Adipocyte (in vitro differentiated cells): ENCODE results near the gene TMED6.

ENCODE experiments used
- DNase-seq: peaks from one replicate; pipeline ENCODE4 v3.0.0-alpha.2; 2015; ENCODE audit warnings: low read depth
- H3K27me3 ChIP-seq: replicated peaks from 2 replicates; pipeline ENCODE4 v1.7.0; 2013; ENCODE audit warnings: mild to moderate bottlenecking, low read length, moderate library complexity; ENCODE audit not compliant: control insufficient read depth, insufficient read depth
- H3K36me3 ChIP-seq: 2 replicates; pipeline ENCODE4 v1.7.0; 2013; ENCODE audit warnings: low read length, mild to moderate bottlenecking, moderate library complexity; ENCODE audit not compliant: control insufficient read depth, insufficient read depth, severe bottlenecking
- H3K4me1 ChIP-seq: 2 replicates; pipeline ENCODE4 v1.7.0; 2013; ENCODE audit warnings: mild to moderate bottlenecking, low read length, moderate library complexity; ENCODE audit not compliant: control insufficient read depth, insufficient read depth
- H3K4me3 ChIP-seq: 2 replicates; pipeline ENCODE4 v1.7.0; 2013; ENCODE audit warnings: mild to moderate bottlenecking, low read length, moderate library complexity
- H3K9ac ChIP-seq: 2 replicates; pipeline ENCODE4 v1.7.0; 2013; ENCODE audit warnings: mild to moderate bottlenecking, low read length, moderate library complexity
- H3K9me3 ChIP-seq: 2 replicates; pipeline ENCODE4 v1.7.0; 2013; ENCODE audit warnings: mild to moderate bottlenecking, low read length, moderate library complexity; ENCODE audit not compliant: control insufficient read depth

The TMED6 gene

DNA sequence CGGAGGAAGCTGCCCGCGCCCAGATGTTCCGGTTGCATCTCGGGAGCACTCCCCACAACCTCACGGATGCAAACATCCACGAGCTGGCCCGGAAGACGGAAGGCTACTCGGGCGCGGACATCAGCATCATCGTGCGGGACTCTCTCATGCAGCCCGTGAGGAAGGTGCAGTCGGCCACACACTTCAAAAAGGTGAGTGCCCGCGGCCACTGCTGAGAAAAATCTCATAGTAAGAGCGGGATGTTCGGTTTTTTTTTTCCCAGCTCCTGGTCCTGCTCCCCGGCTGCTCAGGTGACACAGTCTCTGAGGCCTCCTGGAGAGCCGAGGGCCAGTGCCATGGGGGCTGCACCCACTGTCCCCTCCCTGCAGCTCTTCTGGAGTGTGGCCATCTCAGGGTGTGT, 30.5 kb downstream of the TMED6 start:
- Histone ChIP-seq H3K9me3 (no peaks in the 10 kb centered on the region), H3K4me3 (no peak overlapping the region), H3K4me1 (peaks cover 16% of the 10 kb centered on the region), H3K36me3 (peaks cover 84% of the 10 kb centered on the region), H3K9ac (no peak overlapping the region), H3K27me3 (no peaks in the 10 kb centered on the region)
- no peak for DNase-seq

DNA sequence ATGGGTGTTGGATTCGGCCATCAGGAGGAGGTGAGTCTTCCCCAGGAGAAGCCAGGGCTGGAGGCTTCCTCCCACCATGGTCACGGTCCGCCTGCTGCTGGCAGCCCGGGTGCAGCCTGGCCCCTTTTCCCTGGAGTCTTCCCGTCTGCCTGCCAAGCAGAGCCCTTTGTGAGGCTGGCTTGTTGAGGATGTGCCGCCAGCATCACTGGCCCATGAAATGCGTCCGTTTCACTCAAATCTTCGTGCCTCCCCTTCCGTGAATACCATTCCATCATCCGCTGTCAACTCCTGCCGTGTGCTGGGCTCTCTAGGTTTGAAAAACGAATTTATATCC, 30.9 kb downstream of the TMED6 start:
- DNase-seq: no peak
- Histone ChIP-seq H3K36me3 (peaks cover 86% of the 10 kb centered on the region), H3K9me3 (no peaks in the 10 kb centered on the region), H3K9ac (no peak overlapping the region), H3K4me1 (peaks cover 13% of the 10 kb centered on the region), H3K27me3 (no peaks in the 10 kb centered on the region), H3K4me3 (no peak overlapping the region)

DNA sequence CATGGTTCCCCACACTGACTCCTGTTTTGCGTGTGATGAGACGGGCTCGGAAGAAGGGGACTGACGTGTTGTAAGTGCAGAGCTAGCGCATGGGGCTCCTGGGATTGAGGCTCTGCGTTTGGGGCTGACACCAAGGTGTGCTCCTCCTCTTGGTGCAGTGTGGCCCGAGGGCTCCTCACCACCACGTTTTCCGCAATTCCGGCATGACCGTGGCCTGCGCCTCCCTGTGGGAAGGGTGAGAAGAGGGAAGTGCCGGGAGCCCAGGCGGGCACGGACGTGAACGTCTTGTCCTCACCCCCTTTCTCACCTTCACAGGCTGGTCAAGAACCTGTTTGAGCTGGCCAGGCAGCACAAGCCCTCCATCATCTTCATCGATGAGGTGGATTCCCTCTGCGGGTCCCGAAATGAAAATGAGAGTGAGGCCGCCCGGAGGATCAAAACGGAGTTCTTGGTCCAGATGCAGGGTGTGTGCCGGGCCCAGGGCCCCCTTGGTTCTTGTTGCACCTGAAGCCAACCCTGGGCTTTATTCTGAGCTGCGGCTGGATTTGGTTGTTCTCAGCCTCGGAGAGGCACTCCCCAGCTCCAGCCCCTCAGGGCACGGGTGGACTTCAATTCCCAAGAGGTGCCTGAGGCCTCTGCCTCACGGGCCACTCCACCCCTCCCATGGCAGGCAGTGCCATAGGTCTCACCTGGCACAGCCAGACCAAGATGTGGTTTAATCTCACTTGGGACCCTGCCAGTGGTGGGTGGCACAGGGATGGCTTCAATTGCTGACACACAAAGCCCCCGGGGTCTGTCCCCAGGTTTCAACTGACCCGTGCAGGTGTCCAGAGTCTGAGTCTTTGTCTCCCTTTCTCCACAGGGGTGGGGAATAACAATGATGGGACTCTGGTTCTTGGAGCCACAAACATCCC, 31.5 kb downstream of the TMED6 start:
- no peak overlapping the region for H3K9ac ChIP-seq
- H3K4me1 ChIP-seq: peaks cover 15% of the 10 kb centered on the region
- H3K36me3 ChIP-seq: peaks cover 90% of the 10 kb centered on the region
- H3K9me3 ChIP-seq: no peaks in the 10 kb centered on the region
- H3K27me3 ChIP-seq: no peaks in the 10 kb centered on the region
- no peak for DNase-seq
- H3K4me3 ChIP-seq: no peak overlapping the region

DNA sequence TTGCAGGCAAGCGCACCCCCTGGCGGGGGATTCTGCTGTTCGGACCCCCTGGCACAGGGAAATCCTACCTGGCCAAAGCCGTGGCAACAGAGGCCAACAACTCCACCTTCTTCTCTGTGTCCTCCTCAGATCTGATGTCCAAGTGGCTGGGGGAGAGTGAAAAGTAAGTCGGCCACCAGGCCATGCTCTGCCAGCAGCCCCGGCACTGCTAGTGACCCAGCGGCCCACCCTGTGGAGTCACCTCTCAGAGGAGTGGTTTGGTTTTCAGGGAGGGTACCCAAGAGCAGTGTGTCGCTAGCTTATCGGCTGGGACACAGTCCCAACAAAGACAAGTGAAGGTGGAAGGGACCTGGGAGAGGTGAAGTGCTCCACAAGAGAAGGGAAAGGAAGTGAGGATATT, 32.2 kb downstream of the TMED6 start:
- no peaks in the 10 kb centered on the region for H3K9me3 ChIP-seq
- H3K9ac ChIP-seq: no peak overlapping the region
- no peak overlapping the region for H3K4me3 ChIP-seq
- H3K27me3 ChIP-seq: no peaks in the 10 kb centered on the region
- peaks cover 8% of the 10 kb centered on the region for H3K4me1 ChIP-seq
- peaks cover 88% of the 10 kb centered on the region for H3K36me3 ChIP-seq
- DNase-seq: no peak

DNA sequence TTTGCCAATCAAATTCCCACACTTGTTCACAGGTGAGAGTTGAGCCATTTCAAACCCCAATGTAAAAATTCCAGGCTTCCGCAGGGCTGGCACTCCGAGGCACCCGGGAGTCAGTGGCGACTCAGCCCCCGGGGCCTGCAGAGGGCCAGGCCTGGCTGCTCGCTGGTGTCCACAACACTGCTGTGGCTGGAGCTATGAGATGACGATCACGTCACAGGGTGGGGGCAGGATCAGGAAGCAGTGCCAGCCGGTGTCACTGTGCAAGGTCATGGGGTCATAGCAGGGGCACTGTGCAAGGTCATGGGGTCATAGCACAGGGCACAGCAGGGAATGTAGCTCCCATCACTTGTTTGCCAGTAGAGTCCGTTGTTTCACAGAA, 32.7 kb downstream of the TMED6 start:
- Histone ChIP-seq H3K4me1 (peaks cover 5% of the 10 kb centered on the region), H3K9me3 (no peaks in the 10 kb centered on the region), H3K36me3 (peaks cover 88% of the 10 kb centered on the region), H3K27me3 (no peaks in the 10 kb centered on the region), H3K4me3 (no peak overlapping the region), H3K9ac (no peak overlapping the region)
- DNase-seq: no peak

DNA sequence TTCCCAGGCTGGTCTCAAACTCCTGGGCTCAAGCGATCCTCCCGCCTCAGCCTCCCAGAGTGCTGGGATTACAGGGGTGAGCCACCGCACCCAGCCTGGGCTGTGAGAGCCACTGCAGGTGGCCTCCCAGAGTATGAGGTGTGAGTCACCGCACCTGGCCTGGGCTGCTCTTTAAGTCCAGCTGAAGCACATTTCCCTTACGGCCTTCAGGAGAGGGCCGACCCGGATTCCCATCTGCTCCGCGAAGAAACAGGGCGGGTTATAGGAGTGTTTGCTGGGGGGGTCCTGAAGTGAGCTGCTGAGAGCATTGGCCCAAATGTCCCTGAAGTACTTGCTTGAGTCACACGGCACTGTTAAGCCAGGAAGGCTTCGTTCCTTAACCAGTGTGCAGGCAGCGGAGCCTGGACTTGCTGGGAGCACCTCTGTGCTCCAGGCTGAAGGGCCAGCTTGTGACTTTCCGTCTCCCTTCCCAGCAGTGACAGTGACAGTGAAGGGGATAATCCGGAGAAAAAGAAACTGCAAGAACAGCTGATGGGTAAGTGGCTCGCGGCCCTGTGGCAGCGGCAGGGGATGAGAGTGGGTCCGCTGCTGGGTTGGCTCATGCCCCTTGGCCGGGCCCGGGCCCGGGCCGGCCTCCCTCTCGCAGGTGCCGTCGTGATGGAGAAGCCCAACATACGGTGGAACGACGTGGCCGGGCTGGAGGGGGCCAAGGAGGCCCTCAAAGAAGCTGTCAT, 33.2 kb downstream of the TMED6 start:
- Histone ChIP-seq H3K27me3 (no peaks in the 10 kb centered on the region), H3K9ac (no peak overlapping the region), H3K4me1 (peaks cover 3% of the 10 kb centered on the region), H3K4me3 (no peak overlapping the region), H3K36me3 (peaks cover 83% of the 10 kb centered on the region), H3K9me3 (no peaks in the 10 kb centered on the region)
- DNase-seq: no peak

DNA sequence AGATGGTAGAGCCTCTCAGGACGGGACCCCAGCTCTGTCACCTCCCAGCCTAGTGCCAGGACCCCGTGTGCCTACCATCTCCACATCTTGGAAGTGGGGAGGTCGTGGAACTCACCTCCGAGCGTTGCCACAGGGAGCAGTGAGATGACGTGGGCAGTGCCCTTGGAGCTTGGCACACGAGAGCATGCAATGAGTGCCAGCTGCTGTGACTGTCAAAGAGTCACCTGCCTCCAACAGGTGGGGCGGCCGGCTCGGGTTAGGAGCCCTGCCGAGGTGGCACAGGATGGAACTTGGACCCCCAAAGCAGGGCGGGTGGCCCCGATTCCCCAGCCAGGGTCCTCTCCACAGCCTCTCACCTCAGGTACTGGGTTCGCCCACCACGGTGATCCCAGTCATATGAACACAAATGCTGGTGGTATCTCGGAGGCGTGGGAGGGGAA, 35.0 kb downstream of the TMED6 start:
- H3K9ac ChIP-seq: no peak overlapping the region
- no peak for DNase-seq
- H3K27me3 ChIP-seq: no peaks in the 10 kb centered on the region
- H3K4me1 ChIP-seq: peaks cover 6% of the 10 kb centered on the region
- H3K4me3 ChIP-seq: no peak overlapping the region
- peaks cover 68% of the 10 kb centered on the region for H3K36me3 ChIP-seq
- no peaks in the 10 kb centered on the region for H3K9me3 ChIP-seq

DNA sequence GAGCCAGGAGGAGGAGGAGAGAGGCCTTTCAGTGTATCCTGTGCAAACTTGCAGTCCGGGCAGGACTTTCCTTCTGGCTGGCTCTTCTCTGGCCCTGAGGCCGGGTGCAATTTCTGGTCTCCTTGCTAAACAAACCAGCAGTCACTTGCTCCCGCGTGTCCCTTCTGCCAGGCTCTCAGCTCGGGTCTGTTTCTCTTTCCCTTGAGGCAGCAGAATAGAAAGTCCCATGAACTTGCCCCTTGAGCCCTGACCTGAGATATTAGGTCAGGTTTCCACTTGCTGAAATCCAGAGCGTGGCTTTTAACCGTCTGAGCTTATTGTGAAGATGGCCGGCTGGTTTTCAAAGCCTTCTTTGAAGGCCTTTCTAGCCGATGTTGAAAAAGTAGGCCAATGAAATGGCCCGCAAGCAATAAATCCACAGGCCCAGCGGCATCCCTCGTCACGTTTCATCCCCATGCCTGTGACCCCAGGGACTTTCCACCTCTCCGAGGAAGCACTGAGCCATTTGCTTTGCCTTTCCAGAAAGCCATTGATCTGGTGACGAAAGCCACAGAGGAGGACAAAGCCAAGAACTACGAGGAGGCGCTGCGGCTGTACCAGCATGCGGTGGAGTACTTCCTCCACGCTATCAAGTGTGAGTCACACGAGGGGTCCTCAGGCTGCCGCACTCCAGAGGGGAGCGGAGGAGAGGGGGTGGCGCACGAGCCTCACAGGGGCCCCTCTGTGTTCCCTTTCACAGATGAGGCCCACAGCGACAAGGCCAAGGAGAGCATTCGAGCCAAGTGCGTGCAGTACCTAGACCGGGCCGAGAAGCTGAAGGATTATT, 35.9 kb downstream of the TMED6 start:
- no peak for DNase-seq
- no peaks in the 10 kb centered on the region for H3K9me3 ChIP-seq
- peaks cover 58% of the 10 kb centered on the region for H3K36me3 ChIP-seq
- no peak overlapping the region for H3K4me3 ChIP-seq
- peaks cover 7% of the 10 kb centered on the region for H3K4me1 ChIP-seq
- no peak overlapping the region for H3K9ac ChIP-seq
- H3K27me3 ChIP-seq: no peaks in the 10 kb centered on the region

DNA sequence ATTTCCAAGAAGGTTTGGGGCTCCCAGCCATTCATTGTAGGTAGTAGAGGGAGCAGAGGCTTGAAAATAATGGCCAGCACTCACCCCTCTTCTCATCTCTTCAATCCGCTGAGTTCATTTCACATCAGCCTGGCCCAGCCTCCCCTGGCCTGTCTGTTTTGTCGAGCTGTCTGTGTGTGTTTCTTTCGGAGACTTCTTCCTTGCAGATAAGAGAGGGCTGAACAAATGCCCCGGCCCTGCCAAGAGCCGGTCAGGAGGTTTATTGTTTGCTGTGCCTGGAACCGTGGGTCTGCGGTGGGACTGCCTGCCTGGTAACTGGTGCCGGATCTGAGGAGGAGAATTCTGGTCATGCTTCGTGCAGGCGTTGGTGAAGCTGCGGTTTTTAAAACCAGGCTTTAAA, 37.1 kb downstream of the TMED6 start:
- H3K4me3 ChIP-seq: no peak overlapping the region
- DNase-seq: no peak
- no peaks in the 10 kb centered on the region for H3K9me3 ChIP-seq
- peaks cover 47% of the 10 kb centered on the region for H3K36me3 ChIP-seq
- no peaks in the 10 kb centered on the region for H3K27me3 ChIP-seq
- H3K4me1 ChIP-seq: peaks cover 11% of the 10 kb centered on the region
- H3K9ac ChIP-seq: no peak overlapping the region

DNA sequence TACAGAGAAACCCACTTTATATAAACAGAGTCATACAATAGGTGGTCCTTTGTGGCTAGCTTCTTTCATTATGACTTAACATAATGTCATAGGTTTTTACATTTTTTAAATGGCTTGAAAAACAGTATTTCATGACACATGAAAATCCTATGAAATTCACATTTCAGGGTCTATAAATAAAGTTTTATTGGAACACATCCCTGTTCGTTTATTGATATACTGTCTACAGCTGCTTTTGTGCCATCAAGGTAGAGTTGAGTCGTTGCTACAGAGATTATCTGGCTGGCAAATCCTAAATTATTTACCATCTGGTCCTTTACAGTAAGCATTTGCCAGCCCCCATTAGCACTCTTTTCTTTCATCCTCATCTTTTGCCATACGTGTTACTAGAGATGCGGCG, 38.1 kb downstream of the TMED6 start:
- H3K4me1 ChIP-seq: peaks cover 11% of the 10 kb centered on the region
- no peak overlapping the region for H3K4me3 ChIP-seq
- no peak for DNase-seq
- H3K9ac ChIP-seq: no peak overlapping the region
- H3K36me3 ChIP-seq: peaks cover 36% of the 10 kb centered on the region
- no peaks in the 10 kb centered on the region for H3K27me3 ChIP-seq
- no peaks in the 10 kb centered on the region for H3K9me3 ChIP-seq
